Putamen (tissue), 1 donor: ENCODE measurements around the gene ATP2B2.

Experiments used
- DNase-seq: peaks from one replicate; pipeline ENCODE4 v3.0.0-alpha.2; 2016; ENCODE audit warnings: low spot score

Gene ATP2B2

GRCh38 chr3:10529809-10530208, 24.4 kb upstream of the ATP2B2 start:
- no peak for DNase-seq

- no peak for DNase-seq
These were observed 22.7 kb upstream of the ATP2B2 start for GRCh38 chr3:10528046-10528445.

GRCh38 chr3:10527295-10528001, 22.1 kb upstream of the ATP2B2 start:
- DNase-seq: no peak

- no peak for DNase-seq
These were observed 21.0 kb upstream of the ATP2B2 start for GRCh38 chr3:10526366-10526765.

GRCh38 chr3:10524799-10525301, 19.5 kb upstream of the ATP2B2 start:
- DNase-seq: no peak

- no peak for DNase-seq
These were observed 18.9 kb upstream of the ATP2B2 start for GRCh38 chr3:10524270-10524669.

GRCh38 chr3:10523561-10523960, 18.2 kb upstream of the ATP2B2 start:
- DNase-seq: no peak

GRCh38 chr3:10522646-10523303, 17.4 kb upstream of the ATP2B2 start:
- DNase-seq: no peak

- no peak for DNase-seq
These were observed 16.5 kb upstream of the ATP2B2 start for GRCh38 chr3:10521772-10522441.

- no peak for DNase-seq
These were observed 14.7 kb upstream of the ATP2B2 start for GRCh38 chr3:10520072-10520471.

- no peak for DNase-seq
These were observed 13.8 kb upstream of the ATP2B2 start for GRCh38 chr3:10519236-10519635.

GRCh38 chr3:10518506-10519150, 13.2 kb upstream of the ATP2B2 start:
- DNase-seq: no peak

GRCh38 chr3:10517627-10518026, 12.2 kb upstream of the ATP2B2 start:
- DNase-seq: no peak

- no peak for DNase-seq
These were observed 11.4 kb upstream of the ATP2B2 start for GRCh38 chr3:10516544-10517452.

- no peak for DNase-seq
These were observed 10.6 kb upstream of the ATP2B2 start for GRCh38 chr3:10515884-10516495.

- no peak for DNase-seq
These were observed 10.0 kb upstream of the ATP2B2 start for GRCh38 chr3:10515396-10515795.

- DNase-seq: no peak
These were observed 9.2 kb upstream of the ATP2B2 start for GRCh38 chr3:10514407-10515069.

- no peak for DNase-seq
These were observed 7.9 kb upstream of the ATP2B2 start for GRCh38 chr3:10513306-10513705.

GRCh38 chr3:10512687-10513086, 7.3 kb upstream of the ATP2B2 start:
- no peak for DNase-seq

GRCh38 chr3:10511809-10512494, 6.6 kb upstream of the ATP2B2 start:
- no peak for DNase-seq
